Activated CD4-positive, alpha-beta T cell treated with anti-CD3 and anti-CD28 coated beads, Interleukin-2, amount 10 ng/mL, durations not matched to agents 24 days and 14 days (primary cell): ENCODE measurements around the gene KRTAP12-1. TPM values are rescaled to one million over a fixed set of nuclear protein-coding genes. Genes with fewer than 3 reads are reported as not detected.

ENCODE experiments used
- DNase-seq: peaks from one replicate; pipeline ENCODE4 v3.0.0; 2022
- H3K27ac Mint-ChIP-seq: one replicate; pipeline ENCODE4 v1.8.0; 2022; ENCODE audit warnings: mild to moderate bottlenecking, mixed read lengths
- H3K27me3 Mint-ChIP-seq: one replicate; pipeline ENCODE4 v1.8.0; 2022; ENCODE audit warnings: mixed read lengths
- H3K36me3 Mint-ChIP-seq: one replicate; pipeline ENCODE4 v1.8.0; 2022; ENCODE audit warnings: low read depth, mild to moderate bottlenecking, mixed read lengths
- H3K4me1 Mint-ChIP-seq: one replicate; pipeline ENCODE4 v1.8.0; 2021; ENCODE audit warnings: mixed read lengths
- H3K4me3 Mint-ChIP-seq: one replicate; pipeline ENCODE4 v1.8.0; 2022; ENCODE audit warnings: mild to moderate bottlenecking, moderate library complexity, mixed read lengths
- H3K9me3 Mint-ChIP-seq: one replicate; pipeline ENCODE4 v1.8.0; 2021; ENCODE audit warnings: mixed read lengths
- intact Hi-C: fragments of 100-400 bp; cut with micrococcal nuclease; formaldehyde crosslinking; loops from one replicate; pipeline ENCODE4 v1.15.1; 2023
- total RNA-seq: library from RNA; stranded (reverse); gene quantifications from 2 replicates; pipeline ENCODE4 v1.2.3, GENCODE V29; 2022

The KRTAP12-1 gene
- total RNA-seq, 1 donor from 2014 or later = not detected

DNA sequence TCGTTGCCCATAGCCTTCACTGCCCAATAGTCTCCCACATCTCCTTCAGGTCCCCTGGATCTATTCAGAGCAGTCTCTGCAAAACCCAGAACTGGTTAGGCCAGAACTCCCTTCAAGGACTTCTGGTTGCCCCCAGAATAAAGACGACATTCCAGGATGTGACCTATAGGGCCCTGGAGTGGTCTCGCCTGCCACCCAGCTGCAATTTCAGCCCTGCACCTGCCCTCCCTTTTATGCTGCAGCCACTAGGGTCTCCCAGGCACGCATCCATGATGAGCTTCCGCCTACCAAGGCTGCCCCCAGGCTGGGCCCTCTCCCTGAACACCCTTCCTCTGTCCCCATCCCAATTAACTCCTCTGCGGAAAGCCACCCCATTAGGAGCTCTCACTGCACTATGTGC lies 36.6 kb upstream of the KRTAP12-1 start:
- peaks cover 72% of the 10 kb centered on the region for H3K27me3 Mint-ChIP-seq
- peaks cover 7% of the 10 kb centered on the region for H3K9me3 Mint-ChIP-seq
- no peaks in the 10 kb centered on the region for H3K36me3 Mint-ChIP-seq
- H3K4me3 Mint-ChIP-seq = no peak overlapping the region
- peaks cover 12% of the 10 kb centered on the region for H3K4me1 Mint-ChIP-seq
- no peak overlapping the region for H3K27ac Mint-ChIP-seq
- no peak for DNase-seq
- intact Hi-C loops = no loop called here

DNA sequence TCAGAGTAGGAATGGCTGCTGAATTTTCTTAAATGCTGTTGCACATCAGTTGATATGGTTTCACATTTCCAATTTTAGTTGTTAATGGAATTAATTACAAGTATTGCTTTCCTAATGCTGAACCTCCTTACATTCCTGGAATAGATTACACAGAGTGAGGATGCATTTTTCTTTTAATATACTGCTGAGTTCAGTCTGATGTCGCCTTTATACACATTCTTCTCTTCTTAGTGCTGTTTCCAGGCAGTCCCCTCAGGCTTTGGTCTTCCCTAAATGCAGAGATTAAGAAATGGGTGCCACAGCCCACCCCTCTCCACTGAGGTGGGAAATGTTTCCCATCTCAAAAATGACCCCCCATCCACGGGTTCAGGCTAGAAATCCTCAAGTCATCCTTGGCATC lies 36.1 kb upstream of the KRTAP12-1 start:
- Mint-ChIP-seq H3K27me3 (peaks cover 73% of the 10 kb centered on the region), H3K4me1 (peaks cover 12% of the 10 kb centered on the region), H3K27ac (no peak overlapping the region), H3K9me3 (peaks cover 7% of the 10 kb centered on the region), H3K4me3 (no peak overlapping the region), H3K36me3 (no peaks in the 10 kb centered on the region)
- DNase-seq = no peak
- intact Hi-C loops = no loop called here

DNA sequence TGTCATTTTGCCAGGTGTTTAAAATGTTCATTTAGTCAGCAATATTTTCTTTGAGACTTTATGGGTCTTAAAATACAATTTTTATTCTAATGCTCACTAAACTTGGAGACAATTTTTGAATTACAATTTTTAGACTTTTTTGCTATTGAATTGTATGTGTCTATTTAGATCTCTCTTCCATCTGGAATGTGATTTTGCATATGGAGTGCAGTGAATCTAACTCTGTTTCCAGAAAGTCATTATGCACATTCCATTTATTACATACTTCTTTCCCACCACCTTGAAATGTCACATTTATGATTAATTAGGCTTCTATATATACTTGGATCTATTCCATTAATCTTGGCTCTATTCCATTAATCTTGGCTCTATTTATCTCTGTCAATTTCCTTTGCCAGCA lies 35.0 kb upstream of the KRTAP12-1 start:
- Mint-ChIP-seq H3K36me3 (no peaks in the 10 kb centered on the region), H3K4me3 (no peak overlapping the region), H3K27ac (no peak overlapping the region), H3K9me3 (peaks cover 7% of the 10 kb centered on the region), H3K27me3 (peaks cover 72% of the 10 kb centered on the region), H3K4me1 (peaks cover 9% of the 10 kb centered on the region)
- intact Hi-C loops = no loop called here
- no peak for DNase-seq

DNA sequence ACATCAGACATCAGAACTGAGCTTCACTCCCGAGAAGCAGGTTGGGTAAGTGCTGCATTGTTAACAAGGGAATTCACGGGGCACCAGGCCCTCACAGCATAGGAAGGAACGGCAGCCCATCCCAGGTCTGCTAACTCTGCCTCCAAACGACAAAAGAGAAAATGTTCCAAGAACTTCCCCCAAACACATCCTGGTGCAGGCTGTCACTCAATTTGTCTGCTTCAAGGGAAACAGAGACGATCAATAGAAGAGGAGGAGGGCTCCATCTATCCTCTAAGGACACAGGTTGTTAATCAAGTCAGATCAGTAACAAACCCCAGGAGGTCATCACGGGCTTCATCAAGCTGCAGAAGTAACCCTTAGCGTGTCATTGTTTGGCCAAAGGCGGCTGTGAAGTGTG lies 32.9 kb upstream of the KRTAP12-1 start:
- peaks cover 70% of the 10 kb centered on the region for H3K27me3 Mint-ChIP-seq
- peaks cover 2% of the 10 kb centered on the region for H3K36me3 Mint-ChIP-seq
- intact Hi-C loops = no loop called here
- no peak overlapping the region for H3K27ac Mint-ChIP-seq
- peaks cover 9% of the 10 kb centered on the region for H3K4me1 Mint-ChIP-seq
- peaks cover 7% of the 10 kb centered on the region for H3K9me3 Mint-ChIP-seq
- DNase-seq = no peak
- no peak overlapping the region for H3K4me3 Mint-ChIP-seq

DNA sequence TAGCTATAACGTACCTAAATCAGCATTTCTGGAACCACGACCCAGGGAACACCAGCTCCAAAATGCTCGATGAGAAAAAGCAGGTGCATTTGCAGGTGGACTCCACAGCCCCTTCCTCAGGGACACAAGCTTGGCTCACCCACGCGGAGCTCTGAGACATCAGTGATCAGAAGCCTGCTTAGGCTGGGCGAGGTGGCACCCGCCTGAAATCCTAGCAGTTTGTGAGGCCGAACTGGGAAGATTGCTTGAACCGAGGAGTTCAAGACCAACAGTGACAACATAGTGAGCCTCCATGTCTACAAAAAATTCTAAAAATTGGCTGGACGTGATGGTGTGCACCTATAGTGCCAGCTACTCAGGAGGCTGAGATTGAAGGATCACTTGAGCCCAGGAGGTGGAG lies 31.9 kb upstream of the KRTAP12-1 start:
- Mint-ChIP-seq H3K4me1 (peaks cover 9% of the 10 kb centered on the region), H3K27me3 (peaks cover 70% of the 10 kb centered on the region), H3K9me3 (peaks cover 7% of the 10 kb centered on the region), H3K4me3 (no peak overlapping the region), H3K27ac (no peak overlapping the region), H3K36me3 (peaks cover 5% of the 10 kb centered on the region)
- intact Hi-C loops = no loop called here
- no peak for DNase-seq

DNA sequence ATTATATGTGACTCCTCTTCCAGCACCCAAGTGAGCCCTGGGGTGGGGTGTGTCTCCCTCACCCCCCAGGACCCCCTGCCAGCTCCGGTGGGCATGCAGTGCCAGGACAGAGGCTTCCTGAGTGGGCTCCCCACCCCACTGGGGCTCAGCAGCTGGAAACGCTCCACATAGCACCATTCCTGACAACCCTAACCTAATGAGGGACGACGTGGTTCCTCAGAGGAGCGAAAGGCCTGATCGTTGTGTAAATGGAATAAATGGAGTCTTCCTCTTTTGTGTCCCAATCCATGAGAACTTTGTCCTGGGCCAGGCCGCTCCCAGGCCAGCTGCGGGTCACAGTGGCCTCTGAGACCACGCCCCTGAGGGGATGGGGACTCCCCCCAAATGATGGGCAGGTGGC lies 31.2 kb upstream of the KRTAP12-1 start:
- peaks cover 7% of the 10 kb centered on the region for H3K9me3 Mint-ChIP-seq
- peaks cover 5% of the 10 kb centered on the region for H3K36me3 Mint-ChIP-seq
- H3K4me1 Mint-ChIP-seq = peaks cover 9% of the 10 kb centered on the region
- H3K27ac Mint-ChIP-seq = no peak overlapping the region
- intact Hi-C loops = no loop called here
- peaks cover 70% of the 10 kb centered on the region for H3K27me3 Mint-ChIP-seq
- no peak overlapping the region for H3K4me3 Mint-ChIP-seq
- DNase-seq = no peak

DNA sequence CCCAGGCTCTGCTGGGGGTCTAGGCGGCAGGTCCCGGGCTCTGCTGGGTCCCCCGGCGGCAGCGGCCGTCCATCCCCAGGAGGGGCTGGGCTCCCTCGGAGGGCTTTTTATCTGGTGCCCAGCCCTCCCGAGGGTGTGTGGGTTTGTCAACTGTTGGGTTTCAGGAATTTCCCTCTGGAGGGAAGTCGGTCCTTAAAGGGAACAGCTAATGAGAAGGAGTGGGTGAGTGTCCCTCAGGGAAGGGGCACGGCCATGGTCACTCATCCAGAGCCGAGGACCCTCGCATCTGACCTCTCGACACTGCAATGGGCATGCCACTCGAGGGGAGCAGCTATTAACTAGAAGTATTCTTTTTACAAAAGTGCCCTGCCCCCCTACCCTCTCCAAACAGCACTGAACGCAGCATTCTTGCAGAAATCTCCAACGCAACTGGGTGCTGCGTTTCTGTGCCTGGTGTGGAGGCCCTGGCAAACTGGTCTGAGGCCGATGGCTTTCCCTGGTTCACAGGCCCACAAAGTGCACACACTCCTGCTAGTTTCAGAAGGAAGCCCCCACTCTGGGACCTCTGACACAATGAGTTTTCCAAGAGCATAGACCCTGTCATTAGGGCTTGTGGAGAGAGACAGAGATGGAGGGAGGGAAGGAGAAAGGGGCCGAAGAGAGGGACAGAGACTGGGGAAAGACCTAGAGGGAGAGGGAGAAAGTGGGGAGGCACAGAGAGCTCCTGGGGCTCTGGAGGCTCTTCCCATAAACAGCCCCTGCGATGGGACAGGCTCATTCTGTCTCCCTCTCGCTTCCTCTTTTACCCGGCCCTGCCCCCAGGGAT lies 30.5 kb upstream of the KRTAP12-1 start:
- intact Hi-C loops = no loop called here
- peaks cover 75% of the 10 kb centered on the region for H3K27me3 Mint-ChIP-seq
- H3K4me1 Mint-ChIP-seq = peaks cover 9% of the 10 kb centered on the region
- H3K36me3 Mint-ChIP-seq = peaks cover 5% of the 10 kb centered on the region
- H3K9me3 Mint-ChIP-seq = peaks cover 7% of the 10 kb centered on the region
- H3K27ac Mint-ChIP-seq = no peak overlapping the region
- no peak overlapping the region for H3K4me3 Mint-ChIP-seq
- no peak for DNase-seq

DNA sequence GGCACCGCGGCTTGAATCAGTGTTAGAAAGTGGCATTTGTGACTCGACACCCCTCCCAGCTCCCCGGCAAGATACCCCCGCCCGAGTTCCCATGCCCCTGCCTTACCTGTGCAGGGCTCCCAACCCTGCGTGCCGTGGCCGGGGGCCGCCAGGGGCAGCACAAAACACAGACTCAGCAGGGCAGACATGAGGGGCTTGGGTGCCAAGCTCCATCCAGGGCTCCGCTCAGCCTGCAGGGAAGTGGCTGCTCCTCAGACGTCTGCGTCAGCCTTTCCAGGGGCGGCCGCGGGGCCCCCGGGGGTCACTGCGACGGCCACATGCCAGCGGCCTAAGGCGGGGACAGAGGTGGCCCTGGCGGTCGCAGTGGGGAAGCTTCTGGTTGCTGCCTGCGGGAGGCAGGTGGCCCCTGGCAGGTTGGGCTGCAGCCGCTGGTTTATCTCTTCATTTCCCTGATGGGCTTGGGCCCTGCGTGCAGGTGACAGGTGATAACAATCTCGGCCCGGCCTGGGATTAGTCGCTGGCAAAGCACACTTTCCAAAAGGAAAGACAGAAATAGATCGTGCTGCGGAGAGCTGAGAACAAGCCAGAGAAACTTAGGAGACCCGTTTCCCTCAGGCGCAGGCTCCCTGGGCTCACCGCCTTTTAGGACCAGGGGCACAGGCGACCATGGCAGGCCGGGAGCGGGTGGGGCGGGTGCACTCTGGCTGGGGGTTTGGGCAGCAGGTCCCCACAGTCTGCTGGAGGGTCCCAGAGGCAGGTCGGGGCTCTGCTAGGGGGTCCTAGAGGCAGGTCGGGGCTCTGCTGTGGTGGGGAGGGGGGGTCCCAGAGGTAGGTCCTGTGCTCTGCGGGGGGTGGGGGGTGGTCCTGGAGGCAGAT lies 29.6 kb upstream of the KRTAP12-1 start, which contains the start of gene TSPEAR:
Gene TSPEAR, minus strand, starts transcription at position 246 of the 876 bp plus-strand sequence. Its CDS starts 58 bp downstream, at position 188.
- peaks cover 80% of the 10 kb centered on the region for H3K27me3 Mint-ChIP-seq
- no peak for DNase-seq
- H3K27ac Mint-ChIP-seq = no peak within 1 kb of the TSS
- peaks cover 5% of the 10 kb centered on the region for H3K36me3 Mint-ChIP-seq
- H3K4me1 Mint-ChIP-seq = peaks cover 9% of the 10 kb centered on the region
- intact Hi-C loops = no loop called here
- H3K4me3 Mint-ChIP-seq = no peak within 1 kb of the TSS
- peaks cover 7% of the 10 kb centered on the region for H3K9me3 Mint-ChIP-seq

DNA sequence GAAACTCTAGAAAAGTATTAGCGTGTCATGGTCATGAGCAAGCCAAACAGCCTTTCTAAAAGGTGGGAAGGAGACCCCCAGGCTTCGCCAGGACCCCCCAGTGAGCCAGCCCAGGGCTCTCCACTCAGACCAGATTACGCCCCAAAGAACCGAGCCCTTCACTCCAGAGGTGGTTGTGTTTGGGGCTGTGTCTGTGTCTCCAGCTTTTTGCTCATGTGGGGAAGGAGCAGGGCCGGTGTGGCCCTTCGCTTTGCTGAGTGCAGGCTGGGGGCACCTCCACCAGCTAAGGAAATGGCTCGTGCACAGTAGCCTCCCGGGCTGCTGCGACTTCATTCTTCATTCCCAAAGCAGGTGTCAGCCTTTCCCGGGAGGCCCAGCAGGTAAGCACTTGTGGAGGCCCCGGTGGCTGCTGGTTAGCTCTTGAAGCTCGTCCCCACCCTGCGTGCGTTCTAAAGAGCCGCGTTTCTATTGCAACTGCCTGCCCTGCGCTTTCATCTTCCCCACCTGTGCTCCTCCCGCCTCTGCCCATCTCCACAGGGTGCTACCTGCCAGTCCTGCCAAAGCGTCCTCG lies 28.9 kb upstream of the KRTAP12-1 start:
- H3K27me3 Mint-ChIP-seq = peaks cover 82% of the 10 kb centered on the region
- H3K4me3 Mint-ChIP-seq = no peak overlapping the region
- H3K9me3 Mint-ChIP-seq = peaks cover 5% of the 10 kb centered on the region
- H3K36me3 Mint-ChIP-seq = peaks cover 7% of the 10 kb centered on the region
- no peak for DNase-seq
- H3K4me1 Mint-ChIP-seq = peaks cover 10% of the 10 kb centered on the region
- H3K27ac Mint-ChIP-seq = no peak overlapping the region
- intact Hi-C loops = no loop called here

DNA sequence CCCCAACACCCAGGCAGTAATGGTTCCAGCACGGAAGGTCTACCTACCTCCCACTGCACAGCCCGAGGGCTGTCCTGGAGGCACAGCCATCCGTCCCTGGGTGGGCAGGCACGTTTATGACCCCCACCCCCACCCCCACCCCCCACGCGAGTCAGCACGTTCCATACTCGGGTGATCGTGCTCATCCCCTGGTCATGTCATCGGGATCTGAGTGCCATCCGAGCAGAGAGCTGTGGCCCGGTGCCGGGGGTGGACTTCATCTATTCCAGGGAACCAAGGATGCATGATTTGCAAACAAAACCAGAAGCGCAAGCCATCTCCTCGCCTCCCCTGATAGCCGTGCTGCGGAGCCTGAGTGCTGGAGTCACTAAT lies 28.3 kb upstream of the KRTAP12-1 start:
- intact Hi-C loops = no loop called here

DNA sequence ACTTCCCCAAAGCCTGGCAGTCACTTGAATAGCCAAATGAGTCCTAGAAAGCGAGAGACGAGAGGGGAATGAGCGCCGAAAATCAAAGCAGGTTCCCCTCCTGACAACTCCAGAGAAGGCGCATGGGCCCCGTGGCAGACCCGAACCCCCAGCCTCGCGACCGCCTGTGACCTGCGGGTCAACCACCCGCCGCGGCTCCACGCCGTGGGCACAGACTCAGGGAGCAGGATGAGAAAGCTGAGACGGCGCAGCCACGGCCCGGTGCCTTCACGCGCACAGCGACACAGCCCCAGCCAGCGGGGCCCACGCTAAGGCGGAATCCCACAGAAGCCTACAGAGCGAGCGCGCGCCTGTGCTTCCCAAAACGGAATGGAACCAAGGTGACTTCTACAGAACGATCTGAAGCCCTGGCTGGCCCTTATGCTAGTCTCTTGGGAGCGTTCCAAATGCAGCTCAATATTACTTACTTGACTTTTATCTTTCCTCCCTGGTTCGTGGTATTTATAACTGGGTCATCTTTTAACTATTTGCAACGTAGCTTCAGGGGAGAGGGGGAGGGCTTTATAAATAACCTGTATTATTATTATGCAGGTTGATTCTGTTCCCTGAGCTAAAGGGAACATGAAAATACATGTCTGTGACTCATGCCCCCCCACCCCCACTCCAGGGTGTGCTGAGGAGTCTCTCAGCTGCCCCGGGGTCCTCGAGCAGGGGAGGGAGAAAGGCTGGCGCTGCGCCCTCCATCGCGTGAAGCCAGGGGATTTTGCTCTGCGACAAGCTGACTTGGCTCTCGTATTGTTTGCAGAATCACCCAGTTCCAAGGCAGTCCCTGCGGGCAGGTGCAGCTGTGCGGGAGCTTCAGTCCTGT lies 27.7 kb upstream of the KRTAP12-1 start:
- Mint-ChIP-seq H3K27ac (no peak overlapping the region), H3K9me3 (peaks cover 10% of the 10 kb centered on the region), H3K36me3 (peaks cover 11% of the 10 kb centered on the region), H3K4me1 (peaks cover 2% of the 10 kb centered on the region), H3K4me3 (no peak overlapping the region), H3K27me3 (peaks cover 82% of the 10 kb centered on the region)
- DNase-seq = peak; percentile 62
- intact Hi-C loops = no loop called here

More for the DNA sequence above, 28.3 kb upstream of the KRTAP12-1 start:
- Mint-ChIP-seq H3K4me3 (no peak overlapping the region), H3K9me3 (peaks cover 4% of the 10 kb centered on the region), H3K4me1 (peaks cover 7% of the 10 kb centered on the region), H3K27me3 (peaks cover 81% of the 10 kb centered on the region), H3K36me3 (peaks cover 8% of the 10 kb centered on the region), H3K27ac (no peak overlapping the region)
- DNase-seq = no peak

DNA sequence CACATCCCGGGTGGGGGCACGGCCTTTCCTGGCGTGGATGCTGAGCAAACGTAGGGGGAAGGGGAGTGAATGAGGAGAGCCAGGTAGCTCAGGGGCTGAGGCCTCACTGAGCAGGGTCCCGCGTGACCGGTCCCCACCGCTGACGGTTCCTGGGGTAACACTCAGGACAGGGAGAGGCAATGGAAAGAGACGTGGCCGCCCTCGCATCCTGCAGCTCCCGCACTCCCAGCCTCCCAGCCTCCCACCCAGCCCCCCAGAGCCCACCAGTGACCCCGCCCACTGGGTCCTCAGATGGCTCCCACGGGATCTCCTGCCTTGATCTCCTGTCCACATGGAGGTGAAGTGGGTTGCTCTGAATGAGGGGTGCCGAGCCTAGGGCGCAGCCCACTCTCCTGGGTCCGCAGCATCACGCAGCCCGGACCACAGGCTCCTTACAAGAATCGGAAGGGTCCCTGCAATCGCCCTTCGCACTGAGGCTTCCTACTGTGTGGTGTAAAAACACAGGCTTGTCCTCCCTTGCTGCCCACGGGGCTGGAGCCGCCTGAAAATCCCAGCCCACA lies 27.0 kb upstream of the KRTAP12-1 start:
- Mint-ChIP-seq H3K27me3 (peaks cover 82% of the 10 kb centered on the region), H3K27ac (no peak overlapping the region), H3K36me3 (peaks cover 11% of the 10 kb centered on the region), H3K4me3 (no peak overlapping the region), H3K4me1 (peaks cover 2% of the 10 kb centered on the region), H3K9me3 (peaks cover 10% of the 10 kb centered on the region)
- no peak for DNase-seq
- intact Hi-C loops = no loop called here
